Esophagus muscularis mucosa (tissue), 4 donors: ENCODE measurements around the gene SMPD3. TPM values are rescaled to one million over a fixed set of nuclear protein-coding genes. Genes with fewer than 3 reads are reported as not detected.

Source experiments
- DNase-seq: peaks from one replicate; pipeline ENCODE4 v3.0.0-alpha.2; 2017; ENCODE audit errors: extremely low spot score
- H3K27ac ChIP-seq, 4 donors: fragments of 200-600 bp; sonication (generic); replicated peaks in 1 of 4; 1 replicate in 3 of 4; 2 replicates in 1 of 4; pipeline ENCODE4 v1.5.1; 2016 to 2019; ENCODE audit warnings: mild to moderate bottlenecking in 1 of 4
- H3K27me3 ChIP-seq, 4 donors: fragments of 200-600 bp; sonication (generic); one replicate each; pipeline versions ENCODE4 v1.5.1 to v1.6.0; 2016 to 2019
- H3K36me3 ChIP-seq, 4 donors: fragments of 200-600 bp; sonication (generic); one replicate each; pipeline ENCODE4 v1.5.1; 2016 to 2019
- H3K4me1 ChIP-seq, 4 donors: fragments of 200-600 bp; sonication (generic); one replicate each; pipeline ENCODE4 v1.5.1; 2016 to 2019
- H3K4me3 ChIP-seq, 4 donors: fragments of 200-600 bp; sonication (generic); 1 replicate in 2 of 4; 2 replicates in 2 of 4; pipeline ENCODE4 v1.5.1; 2016 to 2019; ENCODE audit warnings: mild to moderate bottlenecking in 4 of 4, moderate library complexity in 1 of 4
- H3K9me3 ChIP-seq, 4 donors: fragments of 200-600 bp; sonication (generic); 1 replicate in 3 of 4; 2 replicates in 1 of 4; pipeline ENCODE4 v1.5.1; 2016 to 2019
- EP300 ChIP-seq: sonication (generic); formaldehyde crosslinking; IDR thresholded peaks from one replicate; pipeline ENCODE4 v1.6.1; 2017; ENCODE audit warnings: antibody characterized with exemption
- POLR2A ChIP-seq: fragments of 450-650 bp; IDR thresholded peaks from one replicate; pipeline ENCODE4 v1.6.1; 2017; ENCODE audit warnings: antibody characterized with exemption, moderate library complexity, mild to moderate bottlenecking, low read depth
- POLR2AphosphoS5 ChIP-seq, 2 donors: sonication (generic); formaldehyde crosslinking; IDR thresholded peaks; one replicate each; pipeline ENCODE4 v1.6.1; 2017; ENCODE audit warnings: antibody characterized with exemption in 2 of 2
- WGBS: methylation state at CpG from one replicate; pipeline ENCODE4 v1.1.5; 2018; 5-methylcytosine and 5-hydroxymethylcytosine counted together
- intact Hi-C: fragments of 100-400 bp; cut with DNase I; formaldehyde crosslinking; loops from one replicate; pipeline ENCODE4 v1.15.1; 2023
- total RNA-seq, 4 donors: library from RNA; depleted of rRNA; stranded (reverse); fragments of >200 nt; gene quantifications; one replicate each; pipeline versions ENCODE4 v1.1.0 to v1.2.1, GENCODE V29; 2016
- TF ChIP-seq, protein P1 (sequence below), 3 experiments: fragments of 200-600 bp in 2 of 3; fragments of 450-650 bp in 1 of 3; sonication (generic) in 2 of 3; IDR thresholded peaks; one replicate each; pipeline ENCODE4 v1.5.1; 2017 to 2019; ENCODE audit warnings: antibody characterized with exemption in 3 of 3, mild to moderate bottlenecking in 2 of 3, moderate library complexity in 1 of 3

The SMPD3 gene
- total RNA-seq, 4 donors from 2014 or later, result 0.32 to 0.92 (median 0.54) TPM

DNA sequence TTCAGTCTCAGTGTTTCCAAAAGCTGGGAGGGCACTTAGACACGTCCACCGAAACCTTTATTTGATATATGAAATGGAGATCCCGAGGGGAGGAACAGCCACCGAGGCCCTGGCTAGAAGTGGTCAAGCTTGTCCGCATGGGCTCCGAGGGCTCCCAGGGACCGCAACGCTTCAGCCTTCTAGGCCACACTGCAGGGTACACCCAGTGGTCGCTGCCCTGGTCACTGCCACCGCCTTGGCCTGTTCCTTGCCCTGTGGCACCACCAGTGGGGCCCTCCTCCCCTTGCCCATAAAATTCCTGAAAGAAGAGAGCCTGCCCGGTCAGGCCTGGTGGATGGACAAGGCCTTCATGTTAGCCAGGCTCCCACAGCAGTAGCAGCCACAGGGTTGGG, 43.8 kb upstream of the SMPD3 start:
- H3K27me3 ChIP-seq, result peaks cover 0 to 35% (median 0%) of the 10 kb centered on the region in 4 donors
- no peaks in the 10 kb centered on the region for H3K9me3 ChIP-seq
- TF ChIP-seq, protein P1, sequence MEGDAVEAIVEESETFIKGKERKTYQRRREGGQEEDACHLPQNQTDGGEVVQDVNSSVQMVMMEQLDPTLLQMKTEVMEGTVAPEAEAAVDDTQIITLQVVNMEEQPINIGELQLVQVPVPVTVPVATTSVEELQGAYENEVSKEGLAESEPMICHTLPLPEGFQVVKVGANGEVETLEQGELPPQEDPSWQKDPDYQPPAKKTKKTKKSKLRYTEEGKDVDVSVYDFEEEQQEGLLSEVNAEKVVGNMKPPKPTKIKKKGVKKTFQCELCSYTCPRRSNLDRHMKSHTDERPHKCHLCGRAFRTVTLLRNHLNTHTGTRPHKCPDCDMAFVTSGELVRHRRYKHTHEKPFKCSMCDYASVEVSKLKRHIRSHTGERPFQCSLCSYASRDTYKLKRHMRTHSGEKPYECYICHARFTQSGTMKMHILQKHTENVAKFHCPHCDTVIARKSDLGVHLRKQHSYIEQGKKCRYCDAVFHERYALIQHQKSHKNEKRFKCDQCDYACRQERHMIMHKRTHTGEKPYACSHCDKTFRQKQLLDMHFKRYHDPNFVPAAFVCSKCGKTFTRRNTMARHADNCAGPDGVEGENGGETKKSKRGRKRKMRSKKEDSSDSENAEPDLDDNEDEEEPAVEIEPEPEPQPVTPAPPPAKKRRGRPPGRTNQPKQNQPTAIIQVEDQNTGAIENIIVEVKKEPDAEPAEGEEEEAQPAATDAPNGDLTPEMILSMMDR (IDR thresholded peaks at IDR 0.05), result no peak
- no peak for TF ChIP-seq POLR2AphosphoS5 (IDR thresholded peaks at IDR 0.05)
- no peak for TF ChIP-seq POLR2A
- no peak for TF ChIP-seq EP300
- intact Hi-C loops, result no loop called here
- no peak overlapping the region for H3K4me3 ChIP-seq
- H3K4me1 ChIP-seq, result peaks cover 0 to 3% (median under 1%) of the 10 kb centered on the region in 4 donors
- H3K27ac ChIP-seq, result no peak overlapping the region
- 88% methylated on average over 8 of the region's 11 CpGs for WGBS
- DNase-seq, result no peak
- H3K36me3 ChIP-seq, result no peaks in the 10 kb centered on the region

DNA sequence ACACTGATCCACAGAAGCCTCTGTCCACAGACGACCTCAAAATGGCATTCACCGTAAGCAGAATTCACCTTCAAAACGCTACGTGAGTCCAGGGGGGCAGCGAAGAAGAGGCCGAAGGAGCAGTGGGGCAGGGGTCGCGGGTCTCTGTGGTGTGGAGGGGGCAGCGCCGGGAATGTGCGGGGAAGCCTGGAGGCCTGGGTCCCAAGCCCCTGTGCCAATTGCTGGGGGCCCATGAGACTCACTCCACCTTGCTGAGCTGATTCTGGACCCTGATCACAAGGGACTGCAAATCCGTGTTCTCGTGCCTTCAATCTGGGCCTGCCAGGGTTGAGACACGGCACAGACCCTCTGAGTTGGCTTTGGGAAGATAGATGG, 43.3 kb upstream of the SMPD3 start:
- Histone ChIP-seq H3K27ac (no peak overlapping the region), H3K27me3 (peaks cover 0 to 30% (median 0%) of the 10 kb centered on the region in 4 donors), H3K36me3 (no peaks in the 10 kb centered on the region), H3K9me3 (no peaks in the 10 kb centered on the region), H3K4me3 (no peak overlapping the region), H3K4me1 (peaks cover 0 to 8% (median 3%) of the 10 kb centered on the region in 4 donors)
- DNase-seq, result no peak
- TF ChIP-seq POLR2A, result no peak
- TF ChIP-seq, protein P1 (IDR thresholded peaks at IDR 0.05), result no peak
- TF ChIP-seq POLR2AphosphoS5 (IDR thresholded peaks at IDR 0.05), result no peak
- no peak for TF ChIP-seq EP300
- intact Hi-C loops, result no loop called here
- 85% methylated on average over 13 of the region's 14 CpGs for WGBS

DNA sequence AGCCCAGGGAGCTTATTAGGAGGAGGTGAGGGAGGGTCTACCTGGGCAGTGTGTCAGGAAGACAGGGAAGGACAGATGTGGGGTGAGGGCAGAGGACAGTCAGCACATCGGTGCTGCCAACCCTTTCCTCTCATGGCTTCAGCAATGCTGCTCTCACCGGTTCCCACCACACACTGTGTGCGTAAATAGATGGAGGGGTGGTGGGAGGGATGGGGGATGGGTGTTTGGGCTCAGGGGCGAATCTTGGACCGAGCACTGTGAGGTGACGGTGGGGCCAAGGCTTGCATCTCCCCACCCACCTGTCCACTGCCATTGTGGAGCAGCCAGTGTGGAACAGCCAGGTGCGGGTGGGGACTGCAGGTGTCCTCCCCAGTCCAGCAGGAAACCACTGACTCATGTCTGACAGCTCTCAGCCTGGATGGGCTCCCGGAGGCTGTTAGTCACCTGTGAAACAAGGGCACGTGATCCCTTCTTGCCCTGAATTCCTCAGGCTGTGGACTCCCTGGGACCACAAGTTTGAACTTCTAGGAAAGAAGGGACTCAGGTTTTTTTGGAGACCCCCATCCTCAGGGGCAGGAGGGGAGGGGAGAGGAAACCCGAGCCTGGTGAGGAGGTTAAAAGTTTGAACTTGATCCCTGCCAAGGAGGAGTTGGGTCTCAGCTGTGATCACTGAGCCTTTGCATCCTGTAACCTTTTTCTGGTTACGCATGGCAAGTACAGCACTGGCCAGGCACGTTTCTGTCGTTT, 42.7 kb upstream of the SMPD3 start:
- no peak overlapping the region for H3K27ac ChIP-seq
- no peak for TF ChIP-seq POLR2AphosphoS5 (IDR thresholded peaks at IDR 0.05)
- TF ChIP-seq, protein P1 (IDR thresholded peaks at IDR 0.05), result no peak
- no peak for TF ChIP-seq EP300
- TF ChIP-seq POLR2A, result no peak
- intact Hi-C loops, result no loop called here
- H3K9me3 ChIP-seq, result no peaks in the 10 kb centered on the region
- H3K27me3 ChIP-seq, result peaks cover 0 to 30% (median 0%) of the 10 kb centered on the region in 4 donors
- H3K36me3 ChIP-seq, result no peaks in the 10 kb centered on the region
- peaks cover 0 to 9% (median 4%) of the 10 kb centered on the region in 4 donors for H3K4me1 ChIP-seq
- no peak for DNase-seq
- no peak overlapping the region for H3K4me3 ChIP-seq
- WGBS, result 83% methylated on average over 1 of the region's 13 CpGs

DNA sequence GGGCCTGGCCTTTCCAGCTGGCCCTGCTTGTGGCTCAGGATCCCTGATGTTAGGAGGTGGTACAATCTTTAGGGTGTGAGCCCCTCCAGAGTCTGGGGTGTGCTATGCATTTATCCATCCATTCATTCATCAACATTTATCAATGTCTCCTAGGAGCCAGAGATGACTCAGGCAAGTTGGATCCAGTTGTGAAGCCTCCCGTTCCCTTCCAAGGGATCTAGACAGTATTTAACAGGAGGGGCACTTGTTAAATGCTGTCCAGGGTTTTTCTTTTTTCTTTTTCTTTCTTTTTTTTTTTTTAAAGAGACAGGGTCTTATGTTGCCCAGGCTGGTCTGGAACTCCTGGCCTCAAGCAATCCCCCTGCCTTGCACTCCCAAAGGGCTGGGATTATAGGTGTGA, 42.0 kb upstream of the SMPD3 start:
- Histone ChIP-seq H3K27me3 (peaks cover 0 to 27% (median 0%) of the 10 kb centered on the region in 4 donors), H3K4me3 (no peak overlapping the region), H3K9me3 (no peaks in the 10 kb centered on the region), H3K36me3 (no peaks in the 10 kb centered on the region), H3K4me1 (peaks cover 0 to 9% (median 4%) of the 10 kb centered on the region in 4 donors), H3K27ac (no peak overlapping the region)
- TF ChIP-seq POLR2AphosphoS5 (IDR thresholded peaks at IDR 0.05) (no peak), POLR2A (no peak), EP300 (no peak)
- TF ChIP-seq, protein P1 (IDR thresholded peaks at IDR 0.05), result no peak
- no peak for DNase-seq
- WGBS, result 72% methylated on average over 1 of the region's 1 CpG
- intact Hi-C loops, result no loop called here

DNA sequence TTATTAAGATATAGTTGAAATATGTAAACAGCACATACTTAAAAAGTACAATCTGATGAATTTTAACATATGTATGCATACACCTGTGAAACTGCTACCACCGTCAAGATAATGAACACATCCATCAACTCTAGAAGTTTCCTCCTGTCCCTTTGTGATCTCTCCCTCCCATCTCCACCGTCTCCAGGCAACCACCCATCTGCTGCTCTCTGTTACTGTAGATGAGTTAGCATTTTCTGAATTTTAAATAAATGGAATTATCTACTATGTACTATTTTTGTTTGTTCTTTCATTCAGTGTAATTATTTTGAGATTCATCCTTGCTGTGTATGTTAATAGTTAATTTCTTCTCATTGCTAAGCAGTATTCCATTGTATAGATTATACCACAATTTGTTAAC, 40.2 kb upstream of the SMPD3 start:
- Histone ChIP-seq H3K36me3 (no peaks in the 10 kb centered on the region), H3K9me3 (no peaks in the 10 kb centered on the region), H3K27ac (no peak overlapping the region), H3K27me3 (peaks cover 0 to 26% (median 0%) of the 10 kb centered on the region in 4 donors), H3K4me1 (peaks cover 0 to 9% (median 4%) of the 10 kb centered on the region in 4 donors), H3K4me3 (no peak overlapping the region)
- TF ChIP-seq POLR2A (no peak), EP300 (no peak), POLR2AphosphoS5 (IDR thresholded peaks at IDR 0.05) (no peak)
- TF ChIP-seq, protein P1 (IDR thresholded peaks at IDR 0.05), result no peak
- 54% methylated on average over 2 of the region's 2 CpGs for WGBS
- DNase-seq, result no peak
- intact Hi-C loops, result no loop called here
